Fibroblast of upper back skin (primary cell): ENCODE data around the gene CCDC33.

Source experiments
- DNase-seq: peaks from one replicate; pipeline ENCODE4 v3.0.0-alpha.2; 2013

The CCDC33 gene

GRCh38 chr15:74209560-74209958, 26.6 kb upstream of the CCDC33 start:
- DNase-seq, result no peak

DNA sequence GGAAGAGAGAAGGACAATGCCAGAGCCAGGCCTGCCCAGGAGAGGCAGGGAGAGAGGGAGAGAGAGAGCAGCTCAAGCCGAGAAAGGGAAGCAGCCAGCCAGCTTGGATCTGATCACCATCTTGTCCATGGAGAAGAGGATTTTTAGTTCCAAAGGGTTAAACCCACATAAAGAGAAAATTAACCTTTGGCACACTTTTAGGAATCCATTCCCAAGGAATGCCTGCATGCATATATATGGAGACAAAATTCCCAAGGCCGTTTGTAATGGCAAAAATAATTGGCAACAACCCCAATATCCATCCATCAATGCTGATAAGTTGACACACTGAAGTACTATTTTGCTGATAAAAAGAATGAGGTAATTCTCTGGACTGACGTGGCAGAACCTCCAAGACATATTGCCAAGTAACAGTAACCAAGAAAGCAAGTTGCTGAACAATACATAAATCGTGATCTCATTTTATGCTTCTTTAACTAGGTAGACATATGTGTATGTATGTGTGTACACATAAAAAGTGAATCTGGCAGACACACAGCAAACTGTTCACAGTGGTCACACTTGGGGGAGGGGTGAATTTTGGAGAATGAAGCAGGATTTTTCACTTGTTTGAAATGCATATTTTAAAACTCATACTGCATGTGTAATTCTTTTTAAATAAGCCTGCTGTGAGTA, 26.0 kb upstream of the CCDC33 start:
- DNase-seq, result peak; percentile 96

GRCh38 chr15:74210729-74211128, 25.4 kb upstream of the CCDC33 start:
- DNase-seq, result no peak

DNA sequence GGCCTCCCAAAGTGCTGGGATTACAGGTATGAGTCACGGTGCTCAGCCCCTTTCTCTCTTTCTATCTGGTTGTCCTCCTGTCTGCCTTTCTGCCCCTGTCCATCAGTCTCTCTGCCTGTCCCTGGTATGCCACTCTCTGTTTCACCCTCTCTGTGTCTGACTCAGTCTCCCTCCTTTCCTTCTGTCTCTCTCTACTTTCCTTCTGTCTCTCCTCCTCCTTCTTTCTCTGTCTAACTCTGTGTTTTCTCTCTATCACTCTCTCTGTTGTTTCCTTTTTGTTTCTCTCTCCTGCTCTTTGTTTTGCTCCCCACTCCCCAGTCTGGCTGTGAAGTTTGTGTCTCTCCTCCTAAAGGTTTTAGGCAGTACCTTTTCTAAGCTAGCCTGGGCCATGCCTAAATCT, 24.5 kb upstream of the CCDC33 start:
- no peak for DNase-seq

DNA sequence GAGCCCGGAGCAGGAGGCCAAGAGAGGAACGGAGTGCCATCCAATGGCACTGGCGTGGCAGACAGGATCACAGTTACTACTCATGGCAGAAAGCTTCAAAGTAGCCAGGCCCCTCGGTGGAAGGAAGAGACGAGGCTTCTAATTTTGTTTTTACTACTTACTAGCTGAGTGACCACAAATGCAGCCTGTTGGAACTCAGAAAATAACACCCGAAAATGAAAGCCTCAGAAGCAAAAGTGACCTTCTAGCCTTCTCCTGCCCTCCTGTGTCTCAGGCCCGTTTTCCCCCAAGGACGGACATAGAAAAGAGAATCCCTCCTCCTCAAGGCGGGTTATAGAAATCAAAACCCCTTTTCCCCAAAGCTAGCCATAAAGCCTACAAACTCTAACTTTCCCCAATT, 23.6 kb upstream of the CCDC33 start:
- DNase-seq, result no peak

DNA sequence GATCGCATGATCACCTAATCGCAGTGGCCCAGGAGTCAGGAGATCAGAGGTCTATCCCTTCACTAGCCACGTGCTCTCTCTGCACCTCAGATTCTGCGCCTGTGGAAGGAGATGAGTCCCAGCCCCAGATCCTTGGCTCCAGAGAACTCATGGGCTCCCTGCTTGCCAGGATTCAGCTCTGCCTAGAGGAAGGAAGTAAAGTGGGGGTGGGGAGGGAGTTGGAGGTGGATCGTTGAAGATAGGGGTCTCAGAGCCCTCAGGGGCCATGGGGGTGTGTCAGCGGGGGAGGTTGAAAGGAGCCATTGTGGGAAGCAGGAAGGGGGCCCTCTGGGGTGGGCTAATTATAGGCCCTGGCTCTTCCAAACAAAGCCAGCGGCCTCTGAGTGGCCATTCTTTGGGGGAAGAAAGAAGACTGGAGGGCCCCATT, 22.3 kb upstream of the CCDC33 start:
- no peak for DNase-seq

- DNase-seq, result no peak
Measured at GRCh38 chr15:74214324-74215021, 21.7 kb upstream of the CCDC33 start.

GRCh38 chr15:74215958-74216357, 20.2 kb upstream of the CCDC33 start:
- DNase-seq, result no peak

- no peak for DNase-seq
Measured at GRCh38 chr15:74216949-74217348, 19.2 kb upstream of the CCDC33 start.

- no peak for DNase-seq
Measured at GRCh38 chr15:74217907-74218885, 17.9 kb upstream of the CCDC33 start.

DNA sequence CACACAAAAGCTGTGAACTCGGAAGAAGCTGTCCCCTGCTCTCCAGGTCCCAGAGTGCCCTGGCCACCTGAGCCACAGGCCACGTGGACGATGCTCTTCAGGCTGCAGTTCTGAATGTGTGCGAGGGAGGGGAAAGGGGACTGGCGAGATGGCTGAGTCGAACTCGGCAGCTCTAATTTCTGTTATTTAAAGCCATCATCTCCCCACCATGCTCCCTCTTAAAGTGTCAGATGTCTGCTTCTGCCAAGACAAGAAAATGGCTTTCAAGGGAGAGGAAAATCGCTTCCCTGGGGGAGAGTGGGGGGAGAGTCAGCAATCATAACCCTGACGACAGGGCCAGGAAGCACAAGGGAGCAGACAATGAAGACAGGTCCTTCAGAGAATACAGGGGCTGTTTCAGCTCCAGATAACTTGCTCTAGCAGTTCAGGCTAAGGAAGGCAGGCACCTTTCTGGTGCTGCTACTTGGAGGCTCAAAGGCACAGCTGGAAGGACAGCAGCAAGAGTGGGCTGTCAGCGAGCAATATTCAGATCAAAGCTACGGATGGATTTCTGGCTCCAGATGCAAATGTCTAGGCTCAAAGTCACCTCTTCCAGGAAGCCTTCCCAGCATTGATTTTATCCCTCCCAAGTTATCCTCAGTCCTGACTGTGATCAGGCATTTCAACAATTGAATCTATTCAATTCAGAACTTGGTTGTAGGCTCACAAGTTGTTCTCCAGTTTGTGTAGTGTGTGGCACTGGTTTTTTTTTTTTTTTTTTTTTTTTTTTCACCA, 15.5 kb upstream of the CCDC33 start:
- no peak for DNase-seq

GRCh38 chr15:74221399-74222239, 14.5 kb upstream of the CCDC33 start:
- no peak for DNase-seq

- no peak for DNase-seq
Measured at GRCh38 chr15:74222240-74223119, 13.6 kb upstream of the CCDC33 start.

GRCh38 chr15:74225928-74226327, 10.2 kb upstream of the CCDC33 start:
- DNase-seq, result no peak

- no peak for DNase-seq
Measured at GRCh38 chr15:74226761-74227540, 9.2 kb upstream of the CCDC33 start.

DNA sequence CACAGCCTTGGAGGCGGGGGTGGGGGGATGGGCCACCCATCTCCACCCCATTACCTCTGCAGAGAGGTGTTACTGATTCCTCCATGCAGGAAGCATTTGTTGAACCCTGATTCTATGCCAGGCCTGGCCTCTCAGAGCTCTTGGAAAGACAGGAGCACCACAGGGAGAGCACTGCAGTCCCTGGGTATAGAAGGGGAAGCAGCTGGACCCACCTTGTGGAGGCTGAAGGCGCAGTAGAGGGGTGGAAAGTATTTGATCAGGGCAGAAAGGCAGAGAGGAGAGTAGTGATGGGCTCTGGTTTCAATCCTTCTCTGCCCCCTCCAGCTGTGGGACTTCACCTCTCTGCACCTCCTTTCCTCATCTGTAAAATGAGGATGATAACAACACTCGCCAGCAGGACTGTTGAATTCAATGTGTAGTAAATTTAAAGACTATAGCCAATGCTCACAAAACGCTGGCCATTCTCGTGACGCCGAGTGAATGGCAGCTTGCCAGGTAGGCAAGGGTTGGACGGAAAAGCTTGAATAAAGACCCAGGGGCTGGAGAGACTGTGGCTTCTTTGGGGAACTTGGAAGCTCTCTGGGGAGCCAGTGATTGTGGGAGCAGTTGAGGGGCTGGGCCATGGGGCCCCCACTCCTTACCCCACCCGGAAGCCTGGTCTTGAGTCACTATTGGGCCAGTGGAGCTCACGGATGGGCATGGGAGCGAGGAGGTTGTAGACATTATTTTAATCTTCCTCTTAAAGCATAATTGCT, 8.0 kb upstream of the CCDC33 start:
- DNase-seq, result no peak

DNA sequence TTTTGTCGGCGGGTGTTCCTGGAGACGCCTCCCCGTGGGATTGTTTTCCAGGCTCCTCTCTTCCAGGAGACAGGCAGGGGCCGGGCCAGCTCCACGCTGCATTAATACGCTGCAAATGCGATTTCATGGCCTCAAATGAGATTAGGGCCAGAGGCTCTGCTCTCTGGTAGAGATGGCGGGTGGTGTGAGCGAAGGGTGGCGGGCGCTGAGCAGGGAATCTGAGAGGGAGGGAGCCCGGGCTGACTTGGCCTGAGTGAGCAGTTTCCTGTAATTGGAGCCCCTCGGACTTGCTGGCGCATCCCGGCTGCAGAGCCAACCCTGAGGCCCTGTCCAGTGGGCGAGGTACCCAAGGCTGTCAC, 7.4 kb upstream of the CCDC33 start:
- no peak for DNase-seq

DNA sequence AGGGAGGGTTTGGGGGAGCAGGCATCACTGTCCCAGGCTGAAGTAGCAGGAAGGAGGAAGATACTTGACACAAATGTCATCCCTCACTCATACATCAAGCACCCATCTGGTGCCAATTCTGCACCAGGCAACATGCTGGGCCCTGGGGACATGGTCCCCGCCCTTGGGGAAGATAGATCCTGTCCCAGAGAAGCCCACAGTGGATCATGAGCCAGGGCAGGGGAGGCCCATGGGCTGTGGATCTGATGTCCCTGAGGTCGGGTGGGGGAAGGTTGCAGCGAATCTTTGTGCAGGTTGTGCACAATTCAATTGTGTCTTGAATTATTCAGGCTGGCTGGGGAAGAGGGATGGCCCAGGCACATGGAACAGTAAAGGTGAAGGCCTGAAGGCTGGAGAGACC, 6.4 kb upstream of the CCDC33 start:
- DNase-seq, result no peak

DNA sequence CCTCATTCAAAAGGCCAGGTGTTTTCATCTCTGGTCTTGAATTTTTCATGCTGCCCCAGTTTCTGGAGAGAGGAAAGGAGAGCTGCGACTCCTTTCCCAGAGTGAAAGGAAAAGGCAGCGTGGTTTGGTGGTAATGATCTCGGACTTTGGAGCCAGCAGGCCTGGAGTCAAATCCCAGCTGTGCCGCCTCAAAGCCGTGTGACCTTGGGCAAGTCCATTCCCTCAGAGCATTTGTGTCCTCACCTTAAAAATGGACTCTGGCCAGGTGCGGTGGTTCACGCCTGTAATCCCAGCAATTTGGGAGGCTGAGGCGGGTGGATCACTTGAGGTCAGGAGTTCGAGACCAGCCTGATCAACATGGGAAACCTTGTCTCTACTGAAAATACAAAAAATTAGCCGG, 4.7 kb upstream of the CCDC33 start:
- DNase-seq, result no peak
